ENCODE results near the gene HHIP. TPM values are rescaled to one million over a fixed set of nuclear protein-coding genes. Genes with fewer than 3 reads are reported as not detected.

HHIP gene
- total RNA-seq, 1 donor from 2014 or later: 0.15 TPM

GRCh38 chr4:144655491-144655890, 9.5 kb downstream of the HHIP start:
- DNase-seq (ENCODE audit: low read depth): no peak

GRCh38 chr4:144656850-144657249, 10.9 kb downstream of the HHIP start:
- DNase-seq (ENCODE audit: low read depth): no peak

- DNase-seq (ENCODE audit: low read depth): no peak
Observed at GRCh38 chr4:144658015-144658567, 12.1 kb downstream of the HHIP start.

- no peak for DNase-seq (ENCODE audit: low read depth)
Observed at GRCh38 chr4:144658903-144659302, 12.9 kb downstream of the HHIP start.

GRCh38 chr4:144659447-144659846, 13.5 kb downstream of the HHIP start:
- DNase-seq (ENCODE audit: low read depth): no peak

GRCh38 chr4:144663834-144664475, 18.0 kb downstream of the HHIP start:
- DNase-seq (ENCODE audit: low read depth): no peak

GRCh38 chr4:144666539-144667175, 20.7 kb downstream of the HHIP start:
- peak; percentile 91 for DNase-seq (ENCODE audit: low read depth)

GRCh38 chr4:144667500-144667899, 21.5 kb downstream of the HHIP start:
- DNase-seq (ENCODE audit: low read depth): peak; percentile 90

- DNase-seq (ENCODE audit: low read depth): no peak
Observed at GRCh38 chr4:144670776-144671175, 24.8 kb downstream of the HHIP start.

- DNase-seq (ENCODE audit: low read depth): peak; percentile 36
Observed at GRCh38 chr4:144674711-144675110, 28.8 kb downstream of the HHIP start.

GRCh38 chr4:144681806-144682205, 35.9 kb downstream of the HHIP start:
- no peak for DNase-seq (ENCODE audit: low read depth)

- DNase-seq (ENCODE audit: low read depth): no peak
Observed at GRCh38 chr4:144683516-144683915, 37.6 kb downstream of the HHIP start.

- peak; percentile 74 for DNase-seq (ENCODE audit: low read depth)
Observed at GRCh38 chr4:144685911-144686310, 40.0 kb downstream of the HHIP start.

- no peak for DNase-seq (ENCODE audit: low read depth)
Observed at GRCh38 chr4:144686921-144687320, 41.0 kb downstream of the HHIP start.

GRCh38 chr4:144687466-144687865, 41.5 kb downstream of the HHIP start:
- DNase-seq (ENCODE audit: low read depth): peak; percentile 67

- DNase-seq (ENCODE audit: low read depth): no peak
Observed at GRCh38 chr4:144688035-144688569, 42.1 kb downstream of the HHIP start.

- DNase-seq (ENCODE audit: low read depth): no peak
Observed at GRCh38 chr4:144689125-144689524, 43.2 kb downstream of the HHIP start.

GRCh38 chr4:144695721-144696120, 49.8 kb downstream of the HHIP start:
- no peak for DNase-seq (ENCODE audit: low read depth)

- no peak for DNase-seq (ENCODE audit: low read depth)
Observed at GRCh38 chr4:144696376-144696775, 50.4 kb downstream of the HHIP start.

- peak; percentile 52 for DNase-seq (ENCODE audit: low read depth)
Observed at GRCh38 chr4:144699565-144699964, 53.6 kb downstream of the HHIP start.

- DNase-seq (ENCODE audit: low read depth): no peak
Observed at GRCh38 chr4:144701683-144702233, 55.8 kb downstream of the HHIP start.

GRCh38 chr4:144703494-144703893, 57.5 kb downstream of the HHIP start:
- DNase-seq (ENCODE audit: low read depth): no peak
